PC-3 (cell line): ENCODE data around the gene APBA2. TPM values are rescaled to one million over a fixed set of nuclear protein-coding genes. Genes with fewer than 3 reads are reported as not detected.

Source experiments
- ATAC-seq: fragments of 200-7000 bp; cut with Tn5 transposase; 2 replicates; pipeline ENCODE4 v1.9.1; 2020; ENCODE audit warnings: mild to moderate bottlenecking, moderate library complexity
- BruUV-seq: library from RNA; stranded (reverse); fragments of 400-500 nt; replicated peaks from 2 replicates; lab custom pipeline; 2021; lab: Mats Ljungman, UMichigan
- CTCF ChIA-PET: fragments of 300-600 bp; sonication (Branson Sonifier 250); formaldehyde crosslinking; loops from one replicate; lab custom pipeline; 2022; ENCODE audit warnings: antibody characterized with exemption; lab: Charles Lee
- POLR2A ChIA-PET: fragments of 300-600 bp; sonication (Branson Sonifier 250); formaldehyde crosslinking; loops from one replicate; lab custom pipeline; 2022; ENCODE audit warnings: antibody characterized with exemption; ENCODE audit not compliant: unreplicated experiment; lab: Charles Lee
- DNase-seq: peaks from one replicate; pipeline ENCODE4 v3.0.0-alpha.2; 2015
- H2AFZ ChIP-seq: fragments of 300-600 bp; sonication (generic); 2 replicates; pipeline ENCODE4 v1.6.0; 2016; ENCODE audit warnings: antibody characterized with exemption, low read length
- H3F3A ChIP-seq: fragments of 300-600 bp; sonication (generic); one replicate; pipeline ENCODE4 v1.6.0; 2017; ENCODE audit warnings: antibody characterized with exemption, low read length, control low read depth, mild to moderate bottlenecking; ENCODE audit not compliant: unreplicated experiment
- H3K27ac ChIP-seq: fragments of 300-600 bp; sonication (generic); 2 replicates; pipeline ENCODE4 v1.5.1; 2016; ENCODE audit warnings: mild to moderate bottlenecking, low read length
- H3K27me3 ChIP-seq: fragments of 300-600 bp; sonication (generic); 2 replicates; pipeline ENCODE4 v1.6.1; 2016; ENCODE audit warnings: low read length, mixed read lengths
- H3K36me3 ChIP-seq: fragments of 300-600 bp; sonication (generic); 2 replicates; pipeline ENCODE4 v1.6.1; 2016; ENCODE audit warnings: low read depth, mixed run types, low read length, mixed read lengths
- H3K4me1 ChIP-seq: fragments of 300-600 bp; sonication (generic); 2 replicates; pipeline ENCODE4 v1.5.1; 2016; ENCODE audit warnings: low read length; ENCODE audit not compliant: insufficient read depth
- H3K4me2 ChIP-seq: fragments of 300-600 bp; sonication (generic); 2 replicates; pipeline ENCODE4 v1.6.0; 2016; ENCODE audit warnings: low read length
- H3K4me3 ChIP-seq: fragments of 300-600 bp; sonication (generic); 2 replicates; pipeline ENCODE4 v1.5.1; 2016; ENCODE audit warnings: mild to moderate bottlenecking, low read length, mixed read lengths
- H3K79me2 ChIP-seq: fragments of 300-600 bp; sonication (generic); 2 replicates; pipeline ENCODE4 v1.6.1; 2017; ENCODE audit warnings: low read length, mixed read lengths
- H3K9ac ChIP-seq: fragments of 300-600 bp; sonication (generic); 2 replicates; pipeline ENCODE4 v1.6.0; 2016; ENCODE audit warnings: mild to moderate bottlenecking, low read length
- H3K9me2 ChIP-seq: fragments of 300-600 bp; sonication (generic); replicated peaks from 2 replicates; pipeline ENCODE4 v1.6.1; 2016; ENCODE audit warnings: mixed run types, low read length, mixed read lengths
- H3K9me3 ChIP-seq: fragments of 300-600 bp; sonication (generic); 2 replicates; pipeline ENCODE4 v1.6.1; 2016; ENCODE audit warnings: low read length, mixed read lengths
- H4K20me1 ChIP-seq: fragments of 300-600 bp; sonication (generic); 2 replicates; pipeline ENCODE4 v1.6.1; 2016; ENCODE audit warnings: low read length, mixed read lengths
- CTCF ChIP-seq: fragments of 300-600 bp; sonication (generic); conservative IDR thresholded peaks from 2 replicates; pipeline ENCODE4 v1.5.1; 2017; ENCODE audit warnings: antibody characterized with exemption, low read depth, mild to moderate bottlenecking, low read length
- EZH2 ChIP-seq: fragments of 300-600 bp; sonication (generic); IDR thresholded peaks from one replicate; pipeline ENCODE4 v1.6.1; 2017; ENCODE audit warnings: antibody characterized with exemption, mild to moderate bottlenecking, low read length; ENCODE audit not compliant: unreplicated experiment
- EZH2phosphoT487 ChIP-seq: fragments of 300-600 bp; sonication (generic); IDR thresholded peaks from 2 replicates; pipeline ENCODE4 v1.6.1; 2018; ENCODE audit warnings: mild to moderate bottlenecking, antibody characterized with exemption, low read length, borderline replicate concordance
- intact Hi-C: fragments of 100-400 bp; cut with micrococcal nuclease; formaldehyde crosslinking; loops from 2 replicates; pipeline ENCODE4 v1.9.0; 2023
- total RNA-seq: library from RNA; depleted of rRNA; stranded (reverse); fragments of >200 nt; gene quantifications from 2 replicates; pipeline ENCODE4 v1.2.3, GENCODE V29; 2014

APBA2 gene
- total RNA-seq, 1 experiment from 2014 or later: 61.7 TPM

- H4K20me1 ChIP-seq: no peaks in the 10 kb centered on the region
- ATAC-seq (no peak), DNase-seq (no peak)
- H3K27me3 ChIP-seq: no peaks in the 10 kb centered on the region
- no peaks in the 10 kb centered on the region for H3K36me3 ChIP-seq
- H3K9me2 ChIP-seq: no peaks in the 10 kb centered on the region
- H3K4me3 ChIP-seq: no peak overlapping the region
- H3K4me2 ChIP-seq: no peak overlapping the region
- no peak overlapping the region for H2AFZ ChIP-seq
- no peak overlapping the region for H3K27ac ChIP-seq
- no peak overlapping the region for H3K9ac ChIP-seq
- no peaks in the 10 kb centered on the region for H3K9me3 ChIP-seq
- TF ChIP-seq CTCF (no peak), EZH2phosphoT487 (no peak), EZH2 (no peak)
- ChIA-PET POLR2A (no interaction called here), CTCF (no interaction called here)
- H3K79me2 ChIP-seq: no peaks in the 10 kb centered on the region
- no TSS peak for BruUV-seq
- H3F3A ChIP-seq: no peaks in the 10 kb centered on the region
- intact Hi-C loops: no loop called here
- H3K4me1 ChIP-seq: no peaks in the 10 kb centered on the region
Measured at GRCh38 chr15:29105151-29105854, 219.5 kb downstream of the APBA2 start.

DNA sequence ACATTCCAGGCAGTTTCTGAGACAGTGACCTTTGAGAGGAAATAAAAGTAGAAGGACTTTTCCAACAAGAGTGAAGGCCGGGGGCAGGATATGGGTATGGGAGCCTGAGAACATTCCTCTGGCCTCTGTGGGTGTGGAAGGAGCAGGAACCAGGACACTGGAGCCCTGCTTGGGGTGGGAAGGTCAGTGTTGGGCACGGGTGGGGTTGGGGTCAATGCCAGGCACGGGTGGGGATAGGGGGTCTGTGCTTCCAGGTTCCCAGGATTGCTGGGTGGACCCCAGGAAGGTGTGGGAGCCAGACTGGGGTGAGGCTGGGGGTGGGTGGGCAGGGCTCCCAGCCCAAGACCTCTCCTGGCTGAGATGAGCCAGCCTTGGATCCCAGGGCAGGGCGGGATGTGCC is 220.3 kb downstream of the APBA2 start:
- no peak overlapping the region for H3K4me3 ChIP-seq
- ATAC-seq (no peak), DNase-seq (no peak)
- no peaks in the 10 kb centered on the region for H3K4me1 ChIP-seq
- intact Hi-C loops: no loop called here
- no peaks in the 10 kb centered on the region for H3F3A ChIP-seq
- no TSS peak for BruUV-seq
- H3K79me2 ChIP-seq: no peaks in the 10 kb centered on the region
- H3K27me3 ChIP-seq: no peaks in the 10 kb centered on the region
- no peak overlapping the region for H3K27ac ChIP-seq
- H3K9me2 ChIP-seq: no peaks in the 10 kb centered on the region
- TF ChIP-seq EZH2phosphoT487 (no peak), EZH2 (no peak), CTCF (no peak)
- H3K4me2 ChIP-seq: no peak overlapping the region
- ChIA-PET CTCF (no interaction called here), POLR2A (no interaction called here)
- no peaks in the 10 kb centered on the region for H3K9me3 ChIP-seq
- no peaks in the 10 kb centered on the region for H4K20me1 ChIP-seq
- H3K36me3 ChIP-seq: no peaks in the 10 kb centered on the region
- H3K9ac ChIP-seq: no peak overlapping the region
- no peak overlapping the region for H2AFZ ChIP-seq

- DNase-seq (no peak), ATAC-seq (no peak)
- Histone ChIP-seq H4K20me1 (no peaks in the 10 kb centered on the region), H3K9me2 (no peaks in the 10 kb centered on the region), H3K9me3 (no peaks in the 10 kb centered on the region), H3K27me3 (no peaks in the 10 kb centered on the region), H3K4me1 (no peaks in the 10 kb centered on the region), H3K79me2 (no peaks in the 10 kb centered on the region), H2AFZ (no peak overlapping the region), H3K4me3 (no peak overlapping the region), H3K9ac (no peak overlapping the region), H3K27ac (no peak overlapping the region), H3K36me3 (no peaks in the 10 kb centered on the region), H3F3A (no peaks in the 10 kb centered on the region), H3K4me2 (no peak overlapping the region)
- BruUV-seq: no TSS peak
- ChIA-PET CTCF (no interaction called here), POLR2A (no interaction called here)
- intact Hi-C loops: no loop called here
- TF ChIP-seq EZH2: no peak
- TF ChIP-seq CTCF: no peak
- no peak for TF ChIP-seq EZH2phosphoT487
Measured at GRCh38 chr15:29106551-29107290, 220.9 kb downstream of the APBA2 start.
